GM12878 (cell line): ENCODE data around the gene ACACA. TPM values are rescaled to one million over a fixed set of nuclear protein-coding genes. Genes with fewer than 3 reads are reported as not detected.

Experiments
- ATAC-seq: fragments of 200-7000 bp; cut with Tn5 transposase; 3 replicates; pipeline ENCODE4 v1.9.1; 2020; ENCODE audit warnings: mild to moderate bottlenecking, moderate library complexity
- BruUV-seq: library from RNA; stranded (reverse); fragments of 400-500 nt; replicated peaks from 2 replicates; lab custom pipeline; 2021; lab: Mats Ljungman, UMichigan
- CTCF ChIA-PET: fragments of 300-600 bp; sonication (Branson Sonifier 250); formaldehyde crosslinking; extraction: SDS; loops from one replicate; lab custom pipeline; 2021; ENCODE audit warnings: inconsistent platforms; lab: Yijun Ruan, JAX
- POLR2A ChIA-PET: fragments of 350-600 bp; formaldehyde crosslinking; extraction: SDS; loops from one replicate; lab custom pipeline; 2021; ENCODE audit warnings: inconsistent platforms; lab: Charles Lee
- RAD21 ChIA-PET: fragments of 300-600 bp; sonication (Branson Sonifier 250); formaldehyde crosslinking; loops from one replicate; lab custom pipeline; 2023; ENCODE audit warnings: antibody characterized with exemption; ENCODE audit not compliant: unreplicated experiment; lab: Charles Lee
- SMC1A ChIA-PET: fragments of 300-600 bp; sonication (Branson Sonifier 250); formaldehyde crosslinking; loops from one replicate; lab custom pipeline; 2023; ENCODE audit not compliant: unreplicated experiment, uncharacterized antibody; lab: Charles Lee
- DNase-seq: peaks from one replicate; pipeline ENCODE4 v3.0.0-alpha.2; 2011; ENCODE audit warnings: low read depth, low spot score
- FAIRE-seq: peaks from 3 replicates; lab custom pipeline; 2011; peaks lifted over from hg19 to GRCh38; lab: Jason Lieb, UNC
- H2AFZ ChIP-seq: 2 replicates; pipeline ENCODE4 v1.6.0; 2011; ENCODE audit warnings: low read depth, low read length, control low read depth; ENCODE audit not compliant: control insufficient read depth
- H3K27ac ChIP-seq: 2 replicates; pipeline ENCODE4 v1.5.1; 2011; ENCODE audit warnings: control low read depth; ENCODE audit not compliant: control insufficient read depth, insufficient read depth
- H3K27me3 ChIP-seq, 2 experiments: replicated peaks in 1 of 2; 2 replicates each; pipeline versions ENCODE4 v1.6.0 to v1.6.1; 2011; ENCODE audit warnings: low read length in 1 of 2; ENCODE audit not compliant: control insufficient read depth in 2 of 2, insufficient read depth in 2 of 2
- H3K36me3 ChIP-seq, 2 experiments: 2 replicates each; pipeline ENCODE4 v1.5.1; 2011; ENCODE audit warnings: low read length in 1 of 2; ENCODE audit not compliant: control insufficient read depth in 2 of 2, insufficient read depth in 2 of 2
- H3K4me1 ChIP-seq: 2 replicates; pipeline ENCODE4 v1.6.1; 2011; ENCODE audit warnings: mild to moderate bottlenecking, low read length, moderate library complexity, mixed read lengths; ENCODE audit not compliant: control insufficient read depth, insufficient read depth
- H3K4me2 ChIP-seq: 2 replicates; pipeline ENCODE4 v1.6.0; 2011; ENCODE audit warnings: control low read depth; ENCODE audit not compliant: control insufficient read depth, insufficient read depth
- H3K4me3 ChIP-seq: fragments of 200-600 bp; sonication (generic); 2 replicates; pipeline ENCODE4 v1.5.1; 2016
- H3K79me2 ChIP-seq: 2 replicates; pipeline ENCODE4 v1.6.0; 2011; ENCODE audit warnings: low read length; ENCODE audit not compliant: control insufficient read depth, insufficient read depth
- H3K9ac ChIP-seq: 2 replicates; pipeline ENCODE4 v1.8.0; 2011; ENCODE audit warnings: low read length, control low read depth, mixed read lengths; ENCODE audit not compliant: control insufficient read depth, insufficient read depth
- H3K9me3 ChIP-seq: replicated peaks from 3 replicates; pipeline ENCODE4 v1.5.1; 2011; ENCODE audit warnings: mild to moderate bottlenecking, low read length; ENCODE audit not compliant: control insufficient read depth, insufficient read depth
- H4K20me1 ChIP-seq: 2 replicates; pipeline ENCODE4 v1.6.0; 2011; ENCODE audit not compliant: control insufficient read depth, insufficient read depth
- BCL11A ChIP-seq: IDR thresholded peaks from 2 replicates; pipeline ENCODE4 v1.6.1; 2011; ENCODE audit warnings: low read depth, low read length
- CBFB ChIP-seq: IDR thresholded peaks from 2 replicates; pipeline ENCODE4 v1.6.1; 2016; ENCODE audit warnings: antibody characterized with exemption, low read depth
- CHD2 ChIP-seq: IDR thresholded peaks from 2 replicates; pipeline ENCODE4 v1.6.1; 2011; ENCODE audit warnings: low read depth, low read length, improper control_type of control experiment, borderline replicate concordance
- EED ChIP-seq: sonication (generic); IDR thresholded peaks from 2 replicates; pipeline ENCODE4 v1.6.1; 2016; ENCODE audit warnings: antibody characterized with exemption, low read depth
- KDM1A ChIP-seq: fragments of 200-600 bp; sonication (generic); IDR thresholded peaks from 2 replicates; pipeline ENCODE4 v1.6.1; 2016; ENCODE audit warnings: borderline replicate concordance
- NFIC ChIP-seq: IDR thresholded peaks from 2 replicates; pipeline ENCODE4 v1.6.1; 2012; ENCODE audit warnings: low read depth, mild to moderate bottlenecking, inconsistent platforms, low read length, moderate library complexity
- POU2F2 ChIP-seq: IDR thresholded peaks from 3 replicates; pipeline ENCODE4 v1.6.1; 2011; ENCODE audit warnings: low read depth, mild to moderate bottlenecking, low read length, borderline replicate concordance
- SUZ12 ChIP-seq: fragments of 200-600 bp; sonication (generic); IDR thresholded peaks from one replicate; pipeline ENCODE4 v1.6.1; 2018; ENCODE audit warnings: antibody characterized with exemption, mild to moderate bottlenecking; ENCODE audit not compliant: unreplicated experiment
- TBL1XR1 ChIP-seq: IDR thresholded peaks from 2 replicates; pipeline ENCODE4 v1.6.1; 2012; ENCODE audit warnings: low read depth, low read length, improper control_type of control experiment
- USF1 ChIP-seq: IDR thresholded peaks from 2 replicates; pipeline ENCODE4 v1.6.1; 2011; ENCODE audit warnings: borderline replicate concordance, low read depth, mild to moderate bottlenecking, moderate library complexity, mixed read lengths, low read length; ENCODE audit not compliant: insufficient read depth; ENCODE audit errors: extremely low read length
- USF2 ChIP-seq: IDR thresholded peaks from 2 replicates; pipeline ENCODE4 v1.6.1; 2011; ENCODE audit warnings: low read depth, low read length, improper control_type of control experiment, borderline replicate concordance
- ZBTB11 ChIP-seq: fragments of 450-650 bp; formaldehyde crosslinking; IDR thresholded peaks from 2 replicates; pipeline ENCODE4 v1.5.0; 2022; ENCODE audit warnings: mild to moderate bottlenecking, missing genetic modification characterization
- ZNF217 ChIP-seq: fragments of 450-650 bp; IDR thresholded peaks from 2 replicates; pipeline ENCODE4 v1.6.1; 2017; ENCODE audit warnings: antibody characterized with exemption, mild to moderate bottlenecking
- ZNF384 ChIP-seq: IDR thresholded peaks from 2 replicates; pipeline ENCODE4 v1.6.1; 2012; ENCODE audit warnings: low read depth, mild to moderate bottlenecking, low read length, improper control_type of control experiment, borderline replicate concordance
- WGBS: methylation state at CpG from one replicate; pipeline ENCODE4 v1.1.6; 2016; ENCODE audit warnings: low lambda C conversion rate; ENCODE audit not compliant: insufficient replicate concordance, insufficient coverage; ENCODE audit errors: missing lambda C conversion rate; 5-methylcytosine and 5-hydroxymethylcytosine counted together
- in situ Hi-C: fragments of 300-500 bp; cut with MboI; formaldehyde crosslinking; loops from 9 replicates; pipeline ENCODE4 v1.14.3; 2018; ENCODE audit warnings: mixed read lengths
- intact Hi-C: fragments of 100-400 bp; cut with micrococcal nuclease; formaldehyde crosslinking; loops from one replicate; pipeline ENCODE4 v1.14.2; 2022; ENCODE audit not compliant: unreplicated experiment
- polyA plus RNA-seq, 11 experiments: library from polyadenylated mRNA; depleted of rRNA in 4 of 11; unstranded in 6 of 11; stranded (reverse) in 5 of 11; fragments of >200 nt; fragmentation: Nextera tagmentation in 4 of 11; fragmentation: Illumina TruSeq in 1 of 11; extraction: Ambion mirVana in 4 of 11; extraction: Trizol in 1 of 11; gene quantifications; 1 replicate in 1 of 11; 2 replicates in 10 of 11; pipeline versions ENCODE4 v1.2.1 to v1.2.3, GENCODE V29; 2011 to 2016; ENCODE audit warnings: inconsistent platforms in 2 of 11, missing spikeins in 2 of 11, low read depth in 1 of 11
- total RNA-seq, 4 experiments: library from RNA; depleted of rRNA in 3 of 4; stranded (reverse); fragments of >200 nt in 3 of 4; fragmentation: Illumina TruSeq in 1 of 4; extraction: Trizol in 1 of 4; gene quantifications; 2 replicates each; pipeline versions ENCODE4 v1.2.1 to v1.2.3, GENCODE V29; 2013 to 2021

The ACACA gene
- total and polyA plus RNA-seq, 10 of the 15 experiments (the other 5 are each of a cell fraction or from before 2014, with no cell fraction given) = 12.9 to 74.2 (median 32.0) TPM

- SMC1A ChIA-PET = no interaction called here
- TF ChIP-seq ZBTB11 (CRISPR knock-in tag) (no peak), CHD2 (no peak), USF1 (no peak), EED (no peak), TBL1XR1 (no peak), POU2F2 (no peak), CBFB (no peak), NFIC (no peak), ZNF217 (no peak), KDM1A (no peak), BCL11A (no peak), ZNF384 (no peak), SUZ12 (no peak), USF2 (no peak)
- POLR2A ChIA-PET = interaction anchor here (0.7 kb wide), 1 partner anchor 54 kb away, joined by 8 read pairs; no protein-coding TSS in a partner anchor
- no peaks in the 10 kb centered on the region for H3K9me3 ChIP-seq
- RAD21 ChIA-PET = no interaction called here
- no peak overlapping the region for H2AFZ ChIP-seq
- 95% methylated on average over 2 of the region's 2 CpGs for WGBS
- no peak for FAIRE-seq
- H3K27ac ChIP-seq = no peak overlapping the region
- BruUV-seq = no TSS peak
- CTCF ChIA-PET = no interaction called here
- H3K9ac ChIP-seq = no peak overlapping the region
- no peak for DNase-seq
- H3K4me2 ChIP-seq = no peak overlapping the region
- H3K4me3 ChIP-seq = no peak overlapping the region
- no peak for ATAC-seq
- intact Hi-C loops (no loop called here), in situ Hi-C loops (no loop called here)
- no peaks in the 10 kb centered on the region; the same call in 1 of the 2 replicates for H3K79me2 ChIP-seq
- H3K27me3 ChIP-seq = no peaks in the 10 kb centered on the region
- H3K36me3 ChIP-seq = no peaks in the 10 kb centered on the region
- H4K20me1 ChIP-seq = no peaks in the 10 kb centered on the region
- no peaks in the 10 kb centered on the region for H3K4me1 ChIP-seq
Observed at GRCh38 chr17:37295888-37296287, 110.7 kb downstream of the ACACA start.
